T-cell (primary cell): ENCODE data around the gene THAP4. TPM values are rescaled to one million over a fixed set of nuclear protein-coding genes. Genes with fewer than 3 reads are reported as not detected.

Experiments
- ATAC-seq, 4 experiments: fragments of 200-7000 bp in 3 of 4; fragments of 150-1000 bp in 1 of 4; cut with Tn5 transposase; replicated peaks in 1 of 4; 1 replicate in 3 of 4; 2 replicates in 1 of 4; pipeline ENCODE4 v1.10.0; 2021; ENCODE audit warnings: moderate library complexity in 3 of 4, mild to moderate bottlenecking in 2 of 4, moderate number of reproducible peaks in 1 of 4
- CTCF ChIA-PET, 2 donors: fragments of 300-600 bp; sonication (Branson Sonifier 250); formaldehyde crosslinking; loops; one replicate each; lab custom pipeline; 2022; ENCODE audit warnings: antibody characterized with exemption in 2 of 2; lab: Charles Lee
- POLR2A ChIA-PET, 2 donors: fragments of 300-600 bp; sonication (Branson Sonifier 250); formaldehyde crosslinking; loops; one replicate each; lab custom pipeline; 2022; ENCODE audit warnings: antibody characterized with exemption in 2 of 2; lab: Charles Lee
- DNase-seq, 35 experiments: peaks; one replicate each; pipeline versions ENCODE4 v3.0.0 to v3.0.0-alpha.2; 2013 to 2023
- H3K27ac ChIP-seq: one replicate; pipeline ENCODE4 v1.5.1; 2013; ENCODE audit warnings: low read length
- H3K27me3 ChIP-seq, 2 experiments: replicated peaks in 1 of 2; 1 replicate in 1 of 2; 2 replicates in 1 of 2; pipeline versions ENCODE4 v1.6.1 to v1.7.0; 2013; ENCODE audit warnings: low read length in 1 of 2, mixed read lengths in 1 of 2; ENCODE audit not compliant: control insufficient read depth in 2 of 2, insufficient read depth in 2 of 2; ENCODE audit errors: extremely low read depth in 1 of 2
- H3K36me3 ChIP-seq, 2 donors: 1 replicate in 1 of 2; 2 replicates in 1 of 2; pipeline versions ENCODE4 v1.6.1 to v1.7.0; 2013; ENCODE audit warnings: low read length in 1 of 2; ENCODE audit not compliant: control insufficient read depth in 2 of 2, insufficient read depth in 1 of 2; ENCODE audit errors: extremely low read depth in 1 of 2
- H3K4me1 ChIP-seq, 2 experiments: 1 replicate in 1 of 2; 2 replicates in 1 of 2; pipeline versions ENCODE4 v1.6.1 to v1.7.0; 2013; ENCODE audit warnings: low read length in 2 of 2, mixed read lengths in 1 of 2; ENCODE audit not compliant: insufficient read depth in 2 of 2, control insufficient read depth in 1 of 2; ENCODE audit errors: extremely low read depth in 1 of 2
- H3K4me3 ChIP-seq, 2 donors: 1 replicate in 1 of 2; 2 replicates in 1 of 2; pipeline versions ENCODE4 v1.5.1 to v1.7.0; 2013; ENCODE audit warnings: mild to moderate bottlenecking in 2 of 2, low read length in 1 of 2, moderate library complexity in 1 of 2; ENCODE audit not compliant: control insufficient read depth in 1 of 2; ENCODE audit errors: extremely low read depth in 1 of 2
- H3K9me3 ChIP-seq: 2 replicates; pipeline ENCODE4 v1.7.0; 2013
- H3K27ac Mint-ChIP-seq, 2 donors: one replicate each; pipeline ENCODE4 v1.8.0; 2020 to 2021; ENCODE audit warnings: mild to moderate bottlenecking in 2 of 2, mixed read lengths in 2 of 2
- H3K27me3 Mint-ChIP-seq, 2 donors: one replicate each; pipeline ENCODE4 v1.8.0; 2021 to 2022; ENCODE audit warnings: mixed read lengths in 2 of 2
- H3K36me3 Mint-ChIP-seq: one replicate; pipeline ENCODE4 v1.8.0; 2021; ENCODE audit warnings: mixed read lengths
- H3K4me1 Mint-ChIP-seq, 3 donors: one replicate each; pipeline ENCODE4 v1.8.0; 2020 to 2022; ENCODE audit warnings: mixed read lengths in 3 of 3, mild to moderate bottlenecking in 1 of 3
- H3K4me3 Mint-ChIP-seq, 3 donors: one replicate each; pipeline ENCODE4 v1.8.0; 2020 to 2022; ENCODE audit warnings: mild to moderate bottlenecking in 3 of 3, mixed read lengths in 3 of 3, moderate library complexity in 3 of 3
- H3K9me3 Mint-ChIP-seq, 3 donors: one replicate each; pipeline ENCODE4 v1.8.0; 2020 to 2022; ENCODE audit warnings: mixed read lengths in 3 of 3
- WGBS: methylation state at CpG from one replicate; pipeline ENCODE4 v1.1.5; 2013; ENCODE audit warnings: missing lambda C conversion rate; ENCODE audit not compliant: insufficient coverage; 5-methylcytosine and 5-hydroxymethylcytosine counted together
- total RNA-seq, 35 experiments: library from RNA in 6 of 35; stranded (reverse) in 6 of 35; fragments of 120-200 nt in 1 of 35; gene quantifications; one replicate each; pipeline versions ENCODE4 v1.2.1 to v1.2.4 and lab custom pipeline; 2013 to 2026

The THAP4 gene
- total RNA-seq, 5 donors from 2014 or later (not counting 1 experiment from before 2014, with no cell fraction given): 27.3 to 34.5 (median 29.7) TPM

GRCh38 chr2:241641631-241642030 is 4.7 kb upstream of the THAP4 start:
- H3K9me3 Mint-ChIP-seq: no peaks in the 10 kb centered on the region
- Histone ChIP-seq H3K9me3 (no peaks in the 10 kb centered on the region), H3K4me1 (peaks cover 10 to 26% of the 10 kb centered on the region in 2 experiments), H3K4me3 (no peak overlapping the region), H3K27me3 (no peaks in the 10 kb centered on the region), H3K27ac (no peak overlapping the region), H3K36me3 (peaks cover 5 to 7% of the 10 kb centered on the region in 2 donors)
- H3K4me3 Mint-ChIP-seq: no peak overlapping the region
- ChIA-PET CTCF (interaction anchor here (0.7 kb wide), 2 partner anchors 57 to 153 kb away, joined by 3 to 4 read pairs; no protein-coding TSS in a partner anchor), POLR2A (interaction anchor here in 1 of 2 donors (0.6 kb wide), 1 partner anchor 50 kb away, joined by 6 read pairs; no protein-coding TSS in a partner anchor)
- H3K36me3 Mint-ChIP-seq: no peaks in the 10 kb centered on the region
- no peaks in the 10 kb centered on the region for H3K27me3 Mint-ChIP-seq
- no CpG with 5 or more reads among the region's 2 CpGs for WGBS
- DNase-seq: no peak
- peaks cover 57 to 72% (median 60%) of the 10 kb centered on the region in 3 donors for H3K4me1 Mint-ChIP-seq
- no peak overlapping the region for H3K27ac Mint-ChIP-seq
- no peak for ATAC-seq

DNA sequence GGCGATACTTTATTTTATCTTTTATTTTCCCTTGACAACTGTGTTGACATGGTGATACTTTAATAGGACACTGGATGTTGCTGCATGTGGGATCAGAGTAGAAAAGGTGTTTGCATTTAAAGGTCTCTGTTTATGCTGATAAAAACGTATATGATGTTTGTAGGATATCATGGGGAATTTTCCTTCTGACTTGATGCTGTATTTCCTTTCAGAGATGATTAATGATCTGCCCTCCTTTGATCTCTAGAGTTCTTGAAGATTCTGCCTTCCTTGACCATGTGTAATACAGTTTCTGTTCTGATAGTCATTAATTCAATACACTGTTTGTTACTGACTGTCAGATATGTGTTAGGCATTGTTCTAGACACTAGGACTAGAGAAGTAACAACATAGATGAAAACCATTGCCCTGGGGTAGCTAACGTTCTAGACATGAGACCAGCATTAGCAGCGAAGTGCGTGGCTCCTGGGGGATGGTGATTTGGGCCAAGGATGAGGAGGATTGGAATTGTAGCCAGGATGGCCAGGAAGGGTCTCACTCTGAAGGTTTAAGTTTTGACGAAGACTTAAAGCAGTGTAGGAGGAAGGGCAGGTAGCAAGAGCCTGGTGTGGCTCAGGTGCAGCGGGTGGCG is 3.3 kb upstream of the THAP4 start:
- H3K36me3 Mint-ChIP-seq: no peaks in the 10 kb centered on the region
- H3K27ac Mint-ChIP-seq: no peak overlapping the region
- no peaks in the 10 kb centered on the region for H3K9me3 Mint-ChIP-seq
- Histone ChIP-seq H3K4me3 (no peak overlapping the region), H3K9me3 (no peaks in the 10 kb centered on the region), H3K27ac (no peak overlapping the region), H3K4me1 (peaks cover 13 to 36% of the 10 kb centered on the region in 2 experiments), H3K36me3 (peaks cover 5 to 7% of the 10 kb centered on the region in 2 donors), H3K27me3 (peaks cover 0 to 2% of the 10 kb centered on the region in 2 experiments)
- H3K4me3 Mint-ChIP-seq: peak overlapping the region in 1 of 3 donors; percentile 83
- ChIA-PET CTCF (no interaction called here), POLR2A (no interaction called here)
- DNase-seq (no peak), ATAC-seq (no peak)
- H3K4me1 Mint-ChIP-seq: peaks cover 56 to 69% (median 58%) of the 10 kb centered on the region in 3 donors
- WGBS: 93% methylated on average over 6 of the region's 8 CpGs
- no peaks in the 10 kb centered on the region for H3K27me3 Mint-ChIP-seq

DNA sequence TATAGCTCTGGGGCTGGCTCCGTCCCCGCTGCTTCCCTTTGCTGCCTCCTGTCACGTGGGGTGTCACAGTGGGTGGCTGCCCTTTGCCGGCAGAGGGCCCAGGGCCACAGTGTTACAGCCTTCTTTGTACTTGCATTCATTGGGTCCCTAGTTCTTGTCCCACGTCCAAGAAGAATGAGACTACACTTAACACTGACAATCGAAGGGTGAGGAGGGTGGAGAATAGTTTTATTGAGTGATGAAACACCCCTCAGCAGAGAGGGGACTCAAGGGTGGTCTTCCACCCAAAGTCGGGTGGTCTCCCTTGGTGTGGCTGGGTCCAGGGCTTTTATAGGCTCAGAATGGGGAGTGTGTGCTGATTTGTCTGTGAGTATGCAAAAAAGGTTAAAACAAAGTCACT is 2.4 kb upstream of the THAP4 start:
- 100% methylated on average over 5 of the region's 7 CpGs for WGBS

GRCh38 chr2:241638940-241639339 is 2.0 kb upstream of the THAP4 start:
- no peak for DNase-seq
- Mint-ChIP-seq H3K36me3 (no peaks in the 10 kb centered on the region), H3K9me3 (no peaks in the 10 kb centered on the region), H3K4me1 (peaks cover 58 to 65% (median 59%) of the 10 kb centered on the region in 3 donors), H3K4me3 (peak overlapping the region; percentile 83 to 93 (median 89)), H3K27me3 (no peaks in the 10 kb centered on the region), H3K27ac (peak overlapping the region in 1 of 2 donors; percentile 90)
- peaks cover 13 to 36% of the 10 kb centered on the region in 2 experiments for H3K4me1 ChIP-seq
- no peak for ATAC-seq
- H3K27ac ChIP-seq: no peak overlapping the region
- ChIA-PET POLR2A (interaction anchor here in 1 of 2 donors (0.5 to 0.7 kb wide), 2 partner anchors 18 to 456 kb away, joined by 3 to 4 read pairs; no protein-coding TSS in a partner anchor), CTCF (interaction anchor here in 1 of 2 donors (0.6 to 0.9 kb wide), 2 partner anchors 48 to 309 kb away, joined by 3 read pairs; partner anchors contain the start of gene DTYMK)
- H3K36me3 ChIP-seq: peaks cover 5% of the 10 kb centered on the region in 2 donors
- WGBS: 98% methylated on average over 14 of the region's 14 CpGs
- peak overlapping the region in 1 of 2 donors; percentile 25 for H3K4me3 ChIP-seq
- H3K27me3 ChIP-seq: peaks cover 0 to 2% of the 10 kb centered on the region in 2 experiments
- no peaks in the 10 kb centered on the region for H3K9me3 ChIP-seq

More for the DNA sequence above, 2.4 kb upstream of the THAP4 start:
- Mint-ChIP-seq H3K27ac (no peak overlapping the region), H3K27me3 (no peaks in the 10 kb centered on the region), H3K4me1 (peaks cover 60 to 69% (median 61%) of the 10 kb centered on the region in 3 donors), H3K4me3 (peak overlapping the region in 2 of 3 donors; percentile 18 to 83), H3K36me3 (no peaks in the 10 kb centered on the region), H3K9me3 (no peaks in the 10 kb centered on the region)
- CTCF ChIA-PET: no interaction called here
- Histone ChIP-seq H3K27me3 (peaks cover 0 to 2% of the 10 kb centered on the region in 2 experiments), H3K9me3 (no peaks in the 10 kb centered on the region), H3K27ac (no peak overlapping the region), H3K4me3 (no peak overlapping the region), H3K36me3 (peaks cover 5% of the 10 kb centered on the region in 2 donors), H3K4me1 (peaks cover 13 to 36% of the 10 kb centered on the region in 2 experiments)
- ATAC-seq (no peak), DNase-seq (no peak)
- POLR2A ChIA-PET: no interaction called here

- ChIA-PET POLR2A (interaction anchor here (0.5 to 1.0 kb wide), 6 partner anchors 19 to 810 kb away, joined by 3 to 4 read pairs (median 4); partner anchors contain the start of gene DTYMK (in 1 of the 2)), CTCF (interaction anchor here (0.6 to 1.2 kb wide), 6 partner anchors 9 to 336 kb away, joined by 3 to 5 read pairs (median 3); partner anchors contain the start of gene DTYMK (in 1 of the 2))
- H3K27me3 ChIP-seq: peaks cover 0 to 2% of the 10 kb centered on the region in 2 experiments
- no peak overlapping the region for H3K27ac ChIP-seq
- H3K4me1 Mint-ChIP-seq: peaks cover 57 to 65% (median 58%) of the 10 kb centered on the region in 3 donors
- H3K9me3 Mint-ChIP-seq: no peaks in the 10 kb centered on the region
- DNase-seq (peak in 17 of 35 experiments; percentile 5 to 49 (median 22)), ATAC-seq (peak; percentile 35 to 44 (median 40))
- no peaks in the 10 kb centered on the region for H3K9me3 ChIP-seq
- peak overlapping the region; percentile 83 to 93 (median 89) for H3K4me3 Mint-ChIP-seq
- H3K36me3 ChIP-seq: peaks cover 11 to 14% of the 10 kb centered on the region in 2 donors
- H3K27me3 Mint-ChIP-seq: no peaks in the 10 kb centered on the region
- no peaks in the 10 kb centered on the region for H3K36me3 Mint-ChIP-seq
- peak overlapping the region; percentile 88 to 99 for H3K4me3 ChIP-seq
- H3K27ac Mint-ChIP-seq: peak overlapping the region; percentile 90 to 91
- WGBS: 0% methylated on average over 35 of the region's 67 CpGs
- H3K4me1 ChIP-seq: peaks cover 13 to 36% of the 10 kb centered on the region in 2 experiments
These were observed 1.1 kb upstream of the THAP4 start for GRCh38 chr2:241637795-241638660.
